ENCODE measurements around the gene PHAX.
A peak's percentile ranks its signal among the peaks of the same experiment; 100 is the strongest.
"Not testable (repeated sequence)": the region's sequence is repeated elsewhere in the genome, so short reads cannot be mapped to it uniquely, and the experiment has no call there.

DNA sequence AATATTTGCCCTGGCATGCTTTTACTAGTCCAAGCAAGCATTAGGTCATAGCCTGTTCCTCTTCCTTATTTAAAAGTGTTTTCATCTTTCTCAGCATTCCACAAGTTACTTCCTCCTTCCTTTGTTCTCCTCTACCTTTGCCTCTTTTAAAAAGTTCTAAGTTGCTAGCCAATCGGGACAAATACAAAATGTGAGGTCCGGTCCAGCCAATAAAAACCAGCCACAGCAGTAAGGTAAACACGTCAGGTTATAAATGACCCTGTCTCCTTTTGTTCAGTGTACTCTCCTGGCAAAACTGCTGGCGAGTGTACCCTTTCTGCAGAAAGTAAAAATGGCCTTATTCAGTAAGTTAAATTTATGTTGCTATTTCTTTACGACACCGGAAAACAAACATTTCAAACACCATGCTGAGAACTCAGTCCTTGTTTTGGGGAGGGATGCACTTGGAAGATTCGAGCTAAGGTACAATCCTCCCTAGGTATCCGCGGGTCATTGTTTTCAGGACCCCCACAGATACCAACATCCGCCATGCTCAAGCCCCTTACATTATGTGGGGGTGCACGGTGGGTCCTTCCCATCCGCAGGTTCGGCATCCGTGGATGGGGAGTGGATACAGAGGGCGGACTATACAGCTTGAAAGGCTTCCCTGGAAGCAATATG lies 646 bp upstream of the PHAX start:
- TF ChIP-seq, protein P1, sequence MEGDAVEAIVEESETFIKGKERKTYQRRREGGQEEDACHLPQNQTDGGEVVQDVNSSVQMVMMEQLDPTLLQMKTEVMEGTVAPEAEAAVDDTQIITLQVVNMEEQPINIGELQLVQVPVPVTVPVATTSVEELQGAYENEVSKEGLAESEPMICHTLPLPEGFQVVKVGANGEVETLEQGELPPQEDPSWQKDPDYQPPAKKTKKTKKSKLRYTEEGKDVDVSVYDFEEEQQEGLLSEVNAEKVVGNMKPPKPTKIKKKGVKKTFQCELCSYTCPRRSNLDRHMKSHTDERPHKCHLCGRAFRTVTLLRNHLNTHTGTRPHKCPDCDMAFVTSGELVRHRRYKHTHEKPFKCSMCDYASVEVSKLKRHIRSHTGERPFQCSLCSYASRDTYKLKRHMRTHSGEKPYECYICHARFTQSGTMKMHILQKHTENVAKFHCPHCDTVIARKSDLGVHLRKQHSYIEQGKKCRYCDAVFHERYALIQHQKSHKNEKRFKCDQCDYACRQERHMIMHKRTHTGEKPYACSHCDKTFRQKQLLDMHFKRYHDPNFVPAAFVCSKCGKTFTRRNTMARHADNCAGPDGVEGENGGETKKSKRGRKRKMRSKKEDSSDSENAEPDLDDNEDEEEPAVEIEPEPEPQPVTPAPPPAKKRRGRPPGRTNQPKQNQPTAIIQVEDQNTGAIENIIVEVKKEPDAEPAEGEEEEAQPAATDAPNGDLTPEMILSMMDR (IDR thresholded peaks at IDR 0.05), result not testable (repeated sequence)
- TF ChIP-seq POLR2A (IDR thresholded peaks at IDR 0.05), result peak; percentile 39
